OCI-LY1 (cell line): ENCODE results near the gene MED22.
"Not testable (repeated sequence)": the region's sequence is repeated elsewhere in the genome, so short reads cannot be mapped to it uniquely, and the experiment has no call there.

Source experiments
- H2AFZ ChIP-seq: fragments of 200-600 bp; sonication (generic), shearing (Covaris generic); 2 replicates; pipeline ENCODE4 v1.6.0; 2014; ENCODE audit warnings: antibody characterized with exemption, mild to moderate bottlenecking, low read length
- H3F3A ChIP-seq: fragments of 200-600 bp; sonication (generic), shearing (Covaris generic); 2 replicates; pipeline ENCODE4 v1.6.0; 2014; ENCODE audit warnings: mild to moderate bottlenecking, antibody characterized with exemption, low read length, moderate library complexity; ENCODE audit not compliant: insufficient read depth
- H3K27ac ChIP-seq: fragments of 200-600 bp; sonication (generic); 2 replicates; pipeline ENCODE4 v1.5.1; 2014; ENCODE audit warnings: low read length, mixed run types, mild to moderate bottlenecking, low read depth; ENCODE audit not compliant: poor library complexity, severe bottlenecking
- H3K27me3 ChIP-seq: fragments of 200-600 bp; sonication (generic); 2 replicates; pipeline ENCODE4 v1.6.0; 2014; ENCODE audit warnings: antibody characterized with exemption, mild to moderate bottlenecking, low read length, moderate library complexity; ENCODE audit not compliant: insufficient read depth
- H3K36me3 ChIP-seq: fragments of 200-600 bp; sonication (generic); 2 replicates; pipeline ENCODE4 v1.6.1; 2014; ENCODE audit warnings: mild to moderate bottlenecking, antibody characterized with exemption, low read length, moderate library complexity, mixed read lengths; ENCODE audit not compliant: insufficient read depth
- H3K4me1 ChIP-seq: fragments of 200-600 bp; sonication (generic); 2 replicates; pipeline ENCODE4 v1.5.1; 2014; ENCODE audit warnings: mild to moderate bottlenecking, low read length, moderate library complexity; ENCODE audit not compliant: insufficient read depth, severe bottlenecking
- H3K4me2 ChIP-seq: fragments of 200-600 bp; sonication (generic), shearing (Covaris generic); 2 replicates; pipeline ENCODE4 v1.6.1; 2014; ENCODE audit warnings: low read length
- H3K4me3 ChIP-seq: fragments of 200-600 bp; sonication (generic); 2 replicates; pipeline ENCODE4 v1.5.1; 2014; ENCODE audit warnings: low read length, low read depth, mild to moderate bottlenecking, mixed read lengths; ENCODE audit not compliant: poor library complexity, severe bottlenecking
- H3K79me2 ChIP-seq: fragments of 200-600 bp; shearing (Covaris generic); 2 replicates; pipeline ENCODE4 v1.6.1; 2016; ENCODE audit warnings: mixed run types, low read length, mixed read lengths; ENCODE audit not compliant: insufficient read depth
- H3K9ac ChIP-seq: fragments of 200-600 bp; sonication (generic), shearing (Covaris generic); 2 replicates; pipeline ENCODE4 v1.6.1; 2014; ENCODE audit warnings: mild to moderate bottlenecking, low read length, mixed read lengths
- H3K9me2 ChIP-seq: fragments of 200-600 bp; sonication (generic), shearing (Covaris generic); 2 replicates; pipeline ENCODE4 v1.6.1; 2014; ENCODE audit warnings: low read depth, mild to moderate bottlenecking, low read length, mixed read lengths
- H3K9me3 ChIP-seq: fragments of 200-600 bp; shearing (Covaris generic); 2 replicates; pipeline ENCODE4 v1.6.1; 2014; ENCODE audit warnings: low read length, mixed read lengths
- H4K20me1 ChIP-seq: fragments of 200-600 bp; sonication (generic), shearing (Covaris generic); 2 replicates; pipeline ENCODE4 v1.6.0; 2016; ENCODE audit warnings: mild to moderate bottlenecking, low read length; ENCODE audit not compliant: insufficient read depth
- CTCF ChIP-seq: fragments of 200-600 bp; sonication (generic), shearing (Covaris generic); IDR thresholded peaks from 2 replicates; pipeline ENCODE4 v1.5.1; 2017; ENCODE audit warnings: mild to moderate bottlenecking, antibody characterized with exemption, low read length, moderate library complexity, mixed read lengths
- EZH2 ChIP-seq: fragments of 200-600 bp; sonication (generic), shearing (Covaris generic); IDR thresholded peaks from 2 replicates; pipeline ENCODE4 v1.8.0; 2017; ENCODE audit warnings: borderline replicate concordance, mixed run types, mild to moderate bottlenecking, antibody characterized with exemption, low read length, moderate library complexity, mixed read lengths

The MED22 gene

GRCh38 chr9:133321411-133321935 lies 26.5 kb downstream of the MED22 start:
- TF ChIP-seq EZH2 (no peak), CTCF (no peak)
- H3K9me2 ChIP-seq: no peaks in the 10 kb centered on the region
- H3K36me3 ChIP-seq: no peaks in the 10 kb centered on the region
- H3K4me1 ChIP-seq: no peaks in the 10 kb centered on the region
- H3K27me3 ChIP-seq: peaks cover 11% of the 10 kb centered on the region; the same call in 1 of the 2 replicates
- no peaks in the 10 kb centered on the region for H3K79me2 ChIP-seq
- H4K20me1 ChIP-seq: no peaks in the 10 kb centered on the region
- H3K4me3 ChIP-seq: no peak overlapping the region
- no peaks in the 10 kb centered on the region for H3K9me3 ChIP-seq
- H3F3A ChIP-seq: no peaks in the 10 kb centered on the region
- no peak overlapping the region for H3K27ac ChIP-seq
- H2AFZ ChIP-seq: no peak overlapping the region
- H3K4me2 ChIP-seq: no peak overlapping the region
- H3K9ac ChIP-seq: no peak overlapping the region

GRCh38 chr9:133320421-133320881 lies 27.5 kb downstream of the MED22 start:
- Histone ChIP-seq H3K27ac (no peak overlapping the region), H3K9me3 (no peaks in the 10 kb centered on the region), H3K36me3 (no peaks in the 10 kb centered on the region), H3K27me3 (peaks cover 11% of the 10 kb centered on the region; the same call in 1 of the 2 replicates), H3K4me2 (no peak overlapping the region), H3F3A (no peaks in the 10 kb centered on the region), H3K4me3 (no peak overlapping the region), H3K9me2 (no peaks in the 10 kb centered on the region), H3K79me2 (no peaks in the 10 kb centered on the region), H4K20me1 (no peaks in the 10 kb centered on the region), H2AFZ (no peak overlapping the region), H3K9ac (no peak overlapping the region), H3K4me1 (no peaks in the 10 kb centered on the region)
- TF ChIP-seq EZH2: no peak
- no peak for TF ChIP-seq CTCF

GRCh38 chr9:133317551-133317950 lies 30.4 kb downstream of the MED22 start:
- not testable (repeated sequence) for H3K27ac ChIP-seq, H3K4me3 ChIP-seq, H3K79me2 ChIP-seq, H3K4me2 ChIP-seq, H3K4me1 ChIP-seq, H4K20me1 ChIP-seq, H3K27me3 ChIP-seq, H3K9ac ChIP-seq, H3K9me2 ChIP-seq, H3F3A ChIP-seq, H3K36me3 ChIP-seq, H3K9me3 ChIP-seq, H2AFZ ChIP-seq

- H3F3A ChIP-seq: no peaks in the 10 kb centered on the region
- no peak for TF ChIP-seq EZH2
- TF ChIP-seq CTCF: no peak
- no peaks in the 10 kb centered on the region for H3K36me3 ChIP-seq
- no peak overlapping the region for H3K27ac ChIP-seq
- H4K20me1 ChIP-seq: no peaks in the 10 kb centered on the region
- H3K4me3 ChIP-seq: no peak overlapping the region
- no peaks in the 10 kb centered on the region for H3K79me2 ChIP-seq
- H3K4me2 ChIP-seq: no peak overlapping the region
- H2AFZ ChIP-seq: no peak overlapping the region
- H3K4me1 ChIP-seq: no peaks in the 10 kb centered on the region
- H3K9me3 ChIP-seq: no peaks in the 10 kb centered on the region
- H3K9ac ChIP-seq: no peak overlapping the region
- no peaks in the 10 kb centered on the region for H3K9me2 ChIP-seq
- H3K27me3 ChIP-seq: no peaks in the 10 kb centered on the region; the same call in 1 of the 2 replicates
Measured at GRCh38 chr9:133315997-133316396, 31.9 kb downstream of the MED22 start.
